ENCODE results near the gene LSMEM2.
"Not testable (repeated sequence)": the region's sequence is repeated elsewhere in the genome, so short reads cannot be mapped to it uniquely, and the experiment has no call there.

LSMEM2 gene

GRCh38 chr3:50298836-50299637 is 20.1 kb downstream of the LSMEM2 start, which contains the start of the genes HYAL3 and NAA80:
TSS of gene HYAL3 (minus strand) at chr3:50299405. CDS start at chr3:50295602, 3,803 bp downstream.
TSS of gene NAA80 (minus strand) at chr3:50299405. CDS start at chr3:50297463, 1,942 bp downstream.
- peak; percentile 98 for DNase-seq (ENCODE audit: low read depth)

- DNase-seq (ENCODE audit: low read depth): no peak
These were observed 20.7 kb downstream of the LSMEM2 start for GRCh38 chr3:50299638-50299928.

GRCh38 chr3:50299929-50300680 is 21.2 kb downstream of the LSMEM2 start:
- no peak for DNase-seq (ENCODE audit: low read depth)

- no peak for DNase-seq (ENCODE audit: low read depth)
These were observed 21.9 kb downstream of the LSMEM2 start for GRCh38 chr3:50300681-50301254.

- no peak for DNase-seq (ENCODE audit: low read depth)
These were observed 23.5 kb downstream of the LSMEM2 start for GRCh38 chr3:50302095-50303012.

GRCh38 chr3:50303013-50303815 is 24.3 kb downstream of the LSMEM2 start, which contains the start of gene HYAL1:
TSS of gene HYAL1 (minus strand) at chr3:50303574. CDS start at chr3:50302956, 618 bp downstream.
- DNase-seq (ENCODE audit: low read depth): no peak

GRCh38 chr3:50304601-50305000 is 25.7 kb downstream of the LSMEM2 start:
- DNase-seq (ENCODE audit: low read depth): no peak

- DNase-seq (ENCODE audit: low read depth): not testable (repeated sequence)
These were observed 33.2 kb downstream of the LSMEM2 start for GRCh38 chr3:50312041-50312440.

GRCh38 chr3:50314342-50314741 is 35.5 kb downstream of the LSMEM2 start:
- no peak for DNase-seq (ENCODE audit: low read depth)

- DNase-seq (ENCODE audit: low read depth): no peak
These were observed 35.9 kb downstream of the LSMEM2 start for GRCh38 chr3:50314816-50315215.

- peak; percentile 53 for DNase-seq (ENCODE audit: low read depth)
These were observed 37.9 kb downstream of the LSMEM2 start for GRCh38 chr3:50316657-50317242.

- DNase-seq (ENCODE audit: low read depth): no peak
These were observed 38.4 kb downstream of the LSMEM2 start for GRCh38 chr3:50317300-50317699.

GRCh38 chr3:50318163-50318562 is 39.3 kb downstream of the LSMEM2 start:
- DNase-seq (ENCODE audit: low read depth): no peak

- no peak for DNase-seq (ENCODE audit: low read depth)
These were observed 39.7 kb downstream of the LSMEM2 start for GRCh38 chr3:50318615-50319014.

GRCh38 chr3:50319181-50319893 is 40.5 kb downstream of the LSMEM2 start:
- DNase-seq (ENCODE audit: low read depth): no peak

- no peak for DNase-seq (ENCODE audit: low read depth)
These were observed 41.2 kb downstream of the LSMEM2 start for GRCh38 chr3:50319894-50320625.

GRCh38 chr3:50320853-50321335 is 42.0 kb downstream of the LSMEM2 start:
- DNase-seq (ENCODE audit: low read depth): peak; percentile 46

GRCh38 chr3:50321336-50322114 is 42.6 kb downstream of the LSMEM2 start:
- DNase-seq (ENCODE audit: low read depth): peak; percentile 72
